Epithelial cell of proximal tubule (primary cell): ENCODE measurements around the gene RHOBTB3. TPM values are rescaled to one million over a fixed set of nuclear protein-coding genes. Genes with fewer than 3 reads are reported as not detected.

Source experiments
- DNase-seq: peaks from one replicate; pipeline ENCODE4 v3.0.0-alpha.2; 2011; ENCODE audit warnings: low read depth
- H3K4me3 ChIP-seq: 2 replicates; pipeline ENCODE4 v1.5.1; 2011; ENCODE audit warnings: low read depth, mild to moderate bottlenecking, low read length
- CTCF ChIP-seq: conservative IDR thresholded peaks from 2 replicates; pipeline ENCODE4 v1.5.1; 2012; ENCODE audit warnings: low read depth, mild to moderate bottlenecking, low read length
- total RNA-seq: library from RNA; depleted of rRNA; stranded (reverse); fragments of >200 nt; gene quantifications from 2 replicates; pipeline ENCODE4 v1.2.3, GENCODE V29; 2015

The RHOBTB3 gene
- total RNA-seq, 1 donor from 2014 or later, result 39.9 TPM

DNA sequence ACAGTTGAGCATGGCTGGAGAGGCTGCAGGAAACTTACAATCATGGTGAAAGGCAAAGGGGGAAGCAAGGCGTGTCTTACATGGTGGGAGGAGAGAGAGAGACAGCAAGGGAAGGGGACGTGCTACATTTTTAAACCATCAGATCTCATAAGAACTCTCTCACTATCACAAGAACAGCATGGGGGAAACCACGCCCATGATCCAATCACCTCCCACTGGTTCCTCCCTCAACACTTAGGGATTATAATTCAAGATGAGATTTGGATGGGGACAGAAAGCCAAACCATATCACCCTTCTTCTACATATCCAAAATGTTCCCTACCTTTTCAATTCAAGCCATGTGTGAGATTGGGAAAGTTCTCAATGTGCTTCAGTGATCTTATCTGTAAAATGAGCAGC is 114.3 kb downstream of the RHOBTB3 start:
- H3K4me3 ChIP-seq, result no peak overlapping the region
- DNase-seq, result no peak
- TF ChIP-seq CTCF, result no peak

Other genes with a start within 250 kb of the RHOBTB3 start
- gene SKIC3, start 176.4 kb upstream of the RHOBTB3 start, total RNA-seq, result 39.8 and 43.5 TPM in 2 replicates
- 6.1 and 8.7 TPM in 2 replicates for gene ARSK, start 176.2 kb upstream of the RHOBTB3 start, total RNA-seq
- 0.58 TPM in 1 of 2 replicates, not detected in the other for gene GPR150, start 111.2 kb upstream of the RHOBTB3 start, total RNA-seq
- gene RFESD, start 84.6 kb upstream of the RHOBTB3 start, total RNA-seq, result 0.52 and 2.7 TPM in 2 replicates
- 0.36 TPM in 1 of 2 replicates, not detected in the other for gene SPATA9, start 48.3 kb upstream of the RHOBTB3 start, total RNA-seq
- 147 and 181 TPM in 2 replicates for gene GLRX, start 91.4 kb downstream of the RHOBTB3 start, total RNA-seq
- 32.0 and 52.8 TPM in 2 replicates for gene ELL2, start 230.5 kb downstream of the RHOBTB3 start, total RNA-seq